ENCODE measurements around the gene HSD17B1.

DNA sequence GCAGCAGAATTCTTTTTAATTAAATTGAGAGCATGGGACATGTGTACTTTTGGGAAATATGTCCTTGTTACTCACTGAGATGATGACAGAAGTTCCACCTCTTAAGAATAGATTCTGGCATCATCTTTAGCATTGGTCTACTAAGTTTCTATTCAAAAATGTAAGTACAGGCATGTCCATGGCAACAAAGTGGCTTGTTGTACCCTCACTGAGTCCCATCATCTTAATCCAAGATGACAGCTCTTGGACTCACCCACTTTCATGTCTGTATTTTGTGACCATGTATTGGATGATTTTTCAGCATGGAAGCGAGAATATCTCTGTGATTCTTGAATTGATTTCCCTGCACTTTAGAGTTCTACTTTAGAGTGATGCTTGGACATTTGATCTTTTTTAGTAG is 49.8 kb upstream of the HSD17B1 start:
- TF ChIP-seq, protein P1, sequence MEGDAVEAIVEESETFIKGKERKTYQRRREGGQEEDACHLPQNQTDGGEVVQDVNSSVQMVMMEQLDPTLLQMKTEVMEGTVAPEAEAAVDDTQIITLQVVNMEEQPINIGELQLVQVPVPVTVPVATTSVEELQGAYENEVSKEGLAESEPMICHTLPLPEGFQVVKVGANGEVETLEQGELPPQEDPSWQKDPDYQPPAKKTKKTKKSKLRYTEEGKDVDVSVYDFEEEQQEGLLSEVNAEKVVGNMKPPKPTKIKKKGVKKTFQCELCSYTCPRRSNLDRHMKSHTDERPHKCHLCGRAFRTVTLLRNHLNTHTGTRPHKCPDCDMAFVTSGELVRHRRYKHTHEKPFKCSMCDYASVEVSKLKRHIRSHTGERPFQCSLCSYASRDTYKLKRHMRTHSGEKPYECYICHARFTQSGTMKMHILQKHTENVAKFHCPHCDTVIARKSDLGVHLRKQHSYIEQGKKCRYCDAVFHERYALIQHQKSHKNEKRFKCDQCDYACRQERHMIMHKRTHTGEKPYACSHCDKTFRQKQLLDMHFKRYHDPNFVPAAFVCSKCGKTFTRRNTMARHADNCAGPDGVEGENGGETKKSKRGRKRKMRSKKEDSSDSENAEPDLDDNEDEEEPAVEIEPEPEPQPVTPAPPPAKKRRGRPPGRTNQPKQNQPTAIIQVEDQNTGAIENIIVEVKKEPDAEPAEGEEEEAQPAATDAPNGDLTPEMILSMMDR (conservative IDR thresholded peaks at IDR 0.05) = no peak
- no peak for TF ChIP-seq ZFX (IDR thresholded peaks at IDR 0.05)

Data from C4-2B (cell line).